Inferior parietal cortex (tissue), 1 donor: ENCODE results near the gene PCDHGB3.
"Not testable (repeated sequence)": the region's sequence is repeated elsewhere in the genome, so short reads cannot be mapped to it uniquely, and the experiment has no call there.

Experiments
- DNase-seq: peaks from one replicate; pipeline ENCODE4 v3.0.0-alpha.2; 2016; ENCODE audit errors: extremely low spot score

PCDHGB3 gene

DNA sequence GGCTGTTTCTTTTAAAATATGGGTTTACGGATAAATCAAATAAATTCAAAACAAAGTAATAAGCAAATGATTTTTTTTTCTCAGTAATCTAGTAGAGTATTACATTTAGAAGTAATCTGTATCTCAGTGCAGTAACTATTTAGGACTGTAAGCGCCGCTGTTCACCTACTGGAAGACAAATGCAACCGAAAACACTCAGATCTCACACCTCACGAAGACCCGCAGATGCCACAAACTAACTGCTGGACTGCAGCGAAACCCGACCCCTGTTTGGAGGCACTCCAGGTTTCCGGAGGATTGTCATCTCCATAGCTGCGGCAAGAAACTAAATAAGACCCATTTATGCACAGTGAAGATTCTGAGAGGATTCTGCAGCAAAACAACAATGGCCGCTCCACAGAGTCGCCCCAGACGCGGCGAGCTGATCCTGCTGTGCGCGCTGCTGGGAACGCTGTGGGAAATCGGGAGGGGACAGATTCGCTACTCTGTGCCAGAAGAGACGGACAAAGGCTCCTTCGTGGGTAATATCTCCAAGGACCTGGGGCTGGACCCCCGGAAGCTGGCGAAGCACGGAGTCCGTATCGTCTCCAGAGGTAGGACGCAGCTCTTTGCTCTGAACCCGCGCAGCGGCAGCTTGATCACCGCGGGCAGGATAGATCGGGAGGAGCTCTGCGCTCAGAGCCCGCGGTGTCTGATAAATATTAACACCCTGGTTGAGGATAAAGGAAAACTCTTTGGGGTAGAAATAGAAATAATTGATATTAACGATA is 22.6 kb downstream of the PCDHGB3 start, which contains the start of gene PCDHGA8:
Gene PCDHGA8, plus strand, starts transcription at position 205 of the 770 bp plus-strand sequence. Its CDS starts 181 bp downstream, at position 386.
- no peak for DNase-seq

DNA sequence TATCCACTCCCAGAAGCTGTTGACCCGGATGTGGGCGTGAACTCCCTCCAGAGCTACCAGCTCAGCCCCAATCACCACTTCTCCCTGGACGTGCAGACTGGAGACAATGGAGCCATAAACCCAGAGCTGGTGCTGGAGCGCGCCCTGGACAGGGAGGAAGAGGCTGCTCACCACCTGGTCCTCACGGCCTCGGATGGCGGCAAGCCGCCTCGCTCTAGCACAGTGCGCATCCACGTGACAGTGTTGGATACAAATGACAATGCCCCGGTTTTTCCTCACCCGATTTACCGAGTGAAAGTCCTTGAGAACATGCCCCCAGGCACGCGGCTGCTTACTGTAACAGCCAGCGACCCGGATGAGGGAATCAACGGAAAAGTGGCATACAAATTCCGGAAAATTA is 23.2 kb downstream of the PCDHGB3 start:
- DNase-seq, result no peak

- DNase-seq, result not testable (repeated sequence)
Measured at GRCh38 chr5:141394401-141395187, 24.6 kb downstream of the PCDHGB3 start.

DNA sequence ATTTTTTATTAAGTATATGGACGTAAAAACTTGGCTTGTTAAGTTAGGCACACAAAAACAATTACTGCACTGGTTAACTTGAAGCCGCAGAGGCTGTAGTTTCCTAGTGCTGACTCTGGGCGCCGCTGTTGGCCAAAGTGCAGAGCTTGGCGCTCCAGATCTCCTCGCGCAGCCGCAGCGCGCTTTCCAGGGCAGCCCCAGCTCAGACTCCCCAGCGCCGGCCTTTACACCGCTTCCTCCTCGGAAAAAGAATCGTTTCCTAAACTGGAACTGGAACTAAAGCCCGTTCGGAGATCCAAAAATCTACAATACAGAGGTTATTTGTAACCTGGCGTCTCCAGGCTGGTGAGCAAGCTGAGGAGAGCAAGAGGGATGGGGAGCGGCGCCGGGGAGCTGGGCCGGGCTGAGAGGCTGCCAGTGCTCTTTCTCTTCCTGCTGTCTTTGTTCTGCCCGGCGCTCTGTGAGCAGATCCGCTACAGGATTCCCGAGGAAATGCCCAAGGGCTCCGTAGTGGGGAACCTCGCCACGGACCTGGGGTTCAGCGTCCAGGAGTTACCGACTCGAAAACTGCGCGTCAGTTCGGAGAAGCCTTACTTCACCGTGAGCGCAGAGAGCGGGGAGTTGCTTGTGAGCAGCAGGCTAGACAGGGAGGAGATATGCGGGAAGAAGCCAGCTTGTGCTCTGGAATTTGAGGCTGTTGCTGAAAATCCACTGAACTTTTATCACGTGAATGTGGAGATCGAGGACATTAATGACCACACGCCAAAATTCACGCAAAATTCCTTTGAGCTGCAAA is 27.9 kb downstream of the PCDHGB3 start, which contains the start of gene PCDHGB5:
Gene PCDHGB5, plus strand, starts transcription at position 192 of the 796 bp plus-strand sequence. Its CDS starts 181 bp downstream, at position 373.
- DNase-seq, result not testable (repeated sequence)

GRCh38 chr5:141398608-141399007 is 28.6 kb downstream of the PCDHGB3 start:
- no peak for DNase-seq

DNA sequence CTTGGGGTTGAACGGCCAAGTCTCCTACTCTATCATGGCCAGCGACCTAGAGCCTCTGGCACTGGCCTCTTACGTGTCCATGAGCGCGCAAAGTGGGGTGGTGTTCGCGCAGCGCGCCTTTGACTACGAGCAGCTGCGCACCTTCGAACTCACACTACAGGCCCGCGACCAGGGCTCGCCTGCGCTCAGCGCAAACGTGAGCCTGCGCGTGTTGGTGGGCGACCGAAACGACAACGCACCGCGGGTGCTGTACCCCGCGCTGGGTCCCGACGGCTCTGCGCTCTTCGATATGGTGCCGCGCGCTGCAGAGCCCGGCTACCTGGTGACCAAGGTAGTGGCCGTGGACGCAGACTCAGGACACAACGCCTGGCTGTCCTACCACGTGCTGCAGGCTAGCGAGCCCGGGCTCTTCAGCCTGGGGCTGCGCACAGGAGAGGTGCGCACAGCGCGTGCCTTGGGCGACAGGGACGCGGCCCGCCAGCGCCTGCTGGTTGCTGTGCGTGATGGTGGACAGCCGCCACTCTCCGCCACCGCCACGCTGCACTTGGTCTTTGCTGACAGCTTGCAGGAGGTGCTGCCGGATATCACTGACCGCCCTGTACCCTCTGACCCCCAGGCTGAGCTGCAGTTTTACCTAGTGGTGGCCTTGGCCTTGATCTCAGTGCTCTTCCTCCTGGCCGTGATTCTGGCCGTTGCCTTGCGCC is 29.7 kb downstream of the PCDHGB3 start:
- DNase-seq, result no peak

GRCh38 chr5:141402553-141403243 is 32.7 kb downstream of the PCDHGB3 start, which contains the start of gene PCDHGA9:
PCDHGA9 (plus strand) TSS chr5:141402778; CDS start chr5:141402953, 175 bp downstream.
- DNase-seq, result peak; percentile 31

GRCh38 chr5:141403387-141403786 is 33.3 kb downstream of the PCDHGB3 start:
- no peak for DNase-seq

- DNase-seq, result not testable (repeated sequence)
Measured at GRCh38 chr5:141407790-141408505, 37.9 kb downstream of the PCDHGB3 start, which contains the start of gene PCDHGB6. PCDHGB6 (plus strand) TSS chr5:141408021; CDS start chr5:141408203, 182 bp downstream.

DNA sequence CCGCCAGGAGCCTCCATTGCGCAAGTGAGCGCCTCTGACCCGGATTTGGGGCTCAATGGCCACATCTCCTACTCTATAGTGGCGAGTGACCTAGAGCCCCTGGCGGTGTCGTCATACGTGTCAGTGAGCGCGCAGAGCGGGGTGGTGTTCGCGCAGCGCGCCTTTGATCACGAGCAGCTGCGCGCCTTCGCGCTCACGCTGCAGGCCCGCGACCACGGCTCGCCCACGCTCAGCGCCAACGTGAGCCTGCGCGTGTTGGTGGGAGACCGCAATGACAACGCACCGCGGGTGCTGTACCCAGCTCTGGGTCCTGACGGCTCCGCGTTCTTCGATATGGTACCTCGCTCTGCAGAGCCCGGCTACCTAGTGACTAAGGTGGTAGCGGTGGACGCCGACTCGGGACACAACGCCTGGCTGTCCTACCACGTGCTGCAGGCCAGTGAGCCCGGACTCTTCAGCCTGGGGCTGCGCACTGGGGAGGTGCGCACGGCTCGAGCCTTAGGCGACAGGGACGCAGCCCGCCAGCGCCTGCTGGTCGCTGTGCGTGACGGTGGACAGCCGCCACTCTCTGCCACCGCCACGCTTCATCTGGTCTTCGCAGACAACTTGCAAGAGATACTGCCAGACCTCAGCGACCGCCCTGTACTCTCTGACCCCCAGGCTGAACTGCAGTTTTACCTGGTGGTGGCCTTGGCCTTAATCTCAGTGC is 39.7 kb downstream of the PCDHGB3 start:
- no peak for DNase-seq

DNA sequence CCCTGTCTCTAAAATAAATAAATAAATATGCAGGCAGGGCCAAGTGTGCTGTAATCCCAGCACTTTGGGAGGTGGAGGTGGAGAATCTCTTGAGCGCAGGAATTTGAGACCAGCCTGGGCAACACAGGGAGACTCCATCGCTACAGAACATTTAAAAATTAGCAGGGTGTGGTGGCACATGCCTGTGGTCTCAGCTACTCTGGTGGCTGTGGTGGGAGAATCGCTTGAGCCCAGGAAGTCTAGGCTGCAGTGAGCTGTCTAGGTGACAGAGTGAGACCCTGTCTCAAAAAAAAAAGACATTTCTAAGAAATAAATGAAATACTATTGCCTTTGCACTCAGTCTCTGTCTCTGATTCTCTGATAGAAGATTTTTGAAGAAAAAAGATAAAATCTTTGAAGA is 41.5 kb downstream of the PCDHGB3 start:
- DNase-seq, result no peak

DNA sequence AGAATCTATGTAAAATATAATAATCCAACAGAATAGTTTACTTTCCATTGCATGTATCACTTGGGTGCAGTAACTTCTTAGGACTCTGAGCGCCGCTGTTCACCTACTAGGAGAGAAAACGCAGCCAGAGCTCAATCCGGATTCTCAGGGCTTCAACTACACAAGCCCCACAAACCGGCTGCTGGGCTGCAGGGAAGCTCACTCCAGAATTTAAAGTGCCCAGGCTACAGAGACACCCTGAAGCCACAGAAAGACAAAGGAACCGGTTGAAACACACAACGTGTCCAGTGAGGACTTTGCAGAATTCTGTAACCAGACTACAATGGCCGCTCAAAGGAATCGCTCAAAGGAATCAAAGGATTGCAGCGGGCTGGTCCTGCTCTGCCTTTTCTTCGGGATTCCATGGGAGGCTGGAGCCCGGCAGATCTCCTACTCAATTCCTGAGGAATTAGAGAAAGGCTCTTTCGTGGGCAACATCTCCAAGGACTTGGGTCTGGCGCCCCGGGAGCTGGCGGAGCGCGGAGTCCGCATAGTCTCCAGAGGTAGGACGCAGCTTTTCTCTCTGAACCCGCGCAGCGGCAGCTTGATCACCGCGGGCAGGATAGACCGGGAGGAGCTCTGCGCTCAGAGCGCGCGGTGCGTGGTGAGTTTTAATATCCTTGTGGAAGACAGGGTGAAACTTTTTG is 43.0 kb downstream of the PCDHGB3 start, which contains the start of gene PCDHGA10:
Gene PCDHGA10, plus strand, starts transcription at position 134 of the 686 bp plus-strand sequence. Its CDS starts 189 bp downstream, at position 323.
- peak; percentile 12 for DNase-seq

DNA sequence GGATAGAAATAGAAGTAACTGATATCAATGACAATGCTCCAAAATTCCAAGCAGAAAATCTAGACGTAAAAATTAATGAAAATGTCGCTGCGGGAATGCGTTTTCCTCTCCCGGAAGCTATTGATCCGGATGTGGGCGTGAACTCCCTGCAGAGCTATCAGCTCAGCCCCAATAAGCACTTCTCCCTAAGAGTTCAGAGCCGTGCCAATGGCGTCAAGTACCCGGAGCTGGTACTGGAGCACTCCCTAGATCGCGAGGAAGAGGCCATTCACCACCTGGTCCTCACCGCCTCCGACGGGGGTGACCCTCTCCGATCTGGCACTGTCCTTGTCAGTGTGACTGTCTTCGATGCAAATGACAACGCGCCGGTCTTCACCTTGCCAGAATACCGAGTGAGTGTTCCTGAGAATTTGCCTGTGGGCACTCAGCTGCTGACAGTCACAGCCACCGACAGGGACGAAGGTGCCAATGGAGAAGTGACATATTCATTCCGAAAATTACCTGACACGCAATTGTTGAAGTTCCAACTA is 43.6 kb downstream of the PCDHGB3 start:
- no peak for DNase-seq

DNA sequence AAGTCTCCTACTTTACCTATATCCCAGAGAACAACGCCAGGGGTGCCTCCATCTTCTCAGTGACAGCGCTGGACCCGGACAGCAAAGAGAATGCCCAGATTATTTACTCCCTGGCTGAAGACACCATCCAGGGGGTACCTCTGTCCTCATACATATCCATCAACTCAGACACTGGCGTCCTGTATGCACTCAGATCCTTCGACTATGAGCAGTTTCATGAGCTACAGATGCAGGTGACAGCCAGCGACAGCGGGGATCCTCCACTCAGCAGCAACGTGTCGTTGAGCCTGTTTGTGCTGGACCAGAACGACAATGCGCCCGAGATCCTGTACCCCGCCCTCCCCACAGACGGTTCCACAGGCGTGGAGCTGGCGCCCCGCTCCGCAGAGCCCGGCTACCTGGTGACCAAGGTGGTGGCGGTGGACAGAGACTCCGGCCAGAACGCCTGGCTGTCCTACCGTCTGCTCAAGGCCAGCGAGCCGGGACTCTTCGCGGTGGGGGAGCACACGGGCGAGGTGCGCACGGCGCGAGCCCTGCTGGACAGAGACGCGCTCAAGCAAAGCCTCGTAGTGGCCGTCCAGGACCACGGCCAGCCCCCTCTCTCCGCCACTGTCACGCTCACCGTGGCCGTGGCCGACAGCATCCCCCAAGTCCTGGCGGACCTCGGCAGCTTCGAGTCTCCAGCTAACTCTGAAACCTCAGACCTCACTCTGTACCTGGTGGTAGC is 44.7 kb downstream of the PCDHGB3 start:
- DNase-seq, result not testable (repeated sequence)

DNA sequence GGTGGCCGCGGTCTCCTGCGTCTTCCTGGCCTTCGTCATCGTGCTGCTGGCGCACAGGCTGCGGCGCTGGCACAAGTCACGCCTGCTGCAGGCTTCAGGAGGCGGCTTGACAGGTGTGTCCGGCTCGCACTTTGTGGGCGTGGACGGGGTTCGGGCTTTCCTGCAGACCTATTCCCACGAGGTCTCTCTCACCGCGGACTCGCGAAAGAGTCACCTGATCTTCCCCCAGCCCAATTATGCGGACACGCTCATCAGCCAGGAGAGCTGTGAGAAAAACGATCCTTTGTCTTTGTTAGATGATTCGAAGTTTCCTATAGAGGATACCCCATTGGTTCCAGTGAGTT is 45.2 kb downstream of the PCDHGB3 start:
- not testable (repeated sequence) for DNase-seq

GRCh38 chr5:141417494-141418172 is 47.6 kb downstream of the PCDHGB3 start, which contains the start of gene PCDHGB7:
PCDHGB7 (plus strand) TSS chr5:141417677; CDS start chr5:141417860, 183 bp downstream.
- DNase-seq, result peak; percentile 15
